SK-N-MC (cell line): ENCODE results near the gene CDV3.
"Not testable (repeated sequence)": the region's sequence is repeated elsewhere in the genome, so short reads cannot be mapped to it uniquely, and the experiment has no call there.

Source experiments
- DNase-seq: peaks from one replicate; pipeline ENCODE4 v3.0.0-alpha.2; 2011; ENCODE audit warnings: low read depth, low spot score
- H3K27ac ChIP-seq: fragments of 200-600 bp; sonication (generic); 2 replicates; pipeline ENCODE4 v1.5.1; 2016; ENCODE audit warnings: mixed run types
- H3K36me3 ChIP-seq: fragments of 200-600 bp; sonication (generic); 2 replicates; pipeline ENCODE4 v1.6.1; 2017; ENCODE audit warnings: antibody characterized with exemption, low read length, mixed read lengths; ENCODE audit not compliant: insufficient read depth
- H3K4me3 ChIP-seq: fragments of 200-600 bp; sonication (generic); 2 replicates; pipeline ENCODE4 v1.5.1; 2016
- H3K9ac ChIP-seq: fragments of 200-600 bp; sonication (generic); 2 replicates; pipeline ENCODE4 v1.8.0; 2017; ENCODE audit warnings: mixed run types, mixed read lengths; ENCODE audit not compliant: insufficient read length
- H3K9me3 ChIP-seq: fragments of 200-600 bp; sonication (generic); 2 replicates; pipeline ENCODE4 v1.6.1; 2017; ENCODE audit warnings: low read depth, mild to moderate bottlenecking, antibody characterized with exemption, low read length, moderate library complexity, mixed read lengths
- EZH2 ChIP-seq: fragments of 200-600 bp; sonication (generic); IDR thresholded peaks from one replicate; pipeline ENCODE4 v1.6.1; 2017; ENCODE audit warnings: antibody characterized with exemption
- FOXP2 ChIP-seq: optimal IDR thresholded peaks from 2 replicates; pipeline ENCODE3; 2011; ENCODE audit warnings: mild to moderate bottlenecking, moderate library complexity; ENCODE audit not compliant: insufficient read depth; ENCODE audit errors: extremely low read length, control extremely low read depth
- POLR2AphosphoS5 ChIP-seq: IDR thresholded peaks from 2 replicates; pipeline ENCODE4 v1.6.1; 2012; ENCODE audit warnings: mild to moderate bottlenecking, low read depth, low read length, borderline replicate concordance

Gene CDV3, protein sequence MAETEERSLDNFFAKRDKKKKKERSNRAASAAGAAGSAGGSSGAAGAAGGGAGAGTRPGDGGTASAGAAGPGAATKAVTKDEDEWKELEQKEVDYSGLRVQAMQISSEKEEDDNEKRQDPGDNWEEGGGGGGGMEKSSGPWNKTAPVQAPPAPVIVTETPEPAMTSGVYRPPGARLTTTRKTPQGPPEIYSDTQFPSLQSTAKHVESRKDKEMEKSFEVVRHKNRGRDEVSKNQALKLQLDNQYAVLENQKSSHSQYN

DNA sequence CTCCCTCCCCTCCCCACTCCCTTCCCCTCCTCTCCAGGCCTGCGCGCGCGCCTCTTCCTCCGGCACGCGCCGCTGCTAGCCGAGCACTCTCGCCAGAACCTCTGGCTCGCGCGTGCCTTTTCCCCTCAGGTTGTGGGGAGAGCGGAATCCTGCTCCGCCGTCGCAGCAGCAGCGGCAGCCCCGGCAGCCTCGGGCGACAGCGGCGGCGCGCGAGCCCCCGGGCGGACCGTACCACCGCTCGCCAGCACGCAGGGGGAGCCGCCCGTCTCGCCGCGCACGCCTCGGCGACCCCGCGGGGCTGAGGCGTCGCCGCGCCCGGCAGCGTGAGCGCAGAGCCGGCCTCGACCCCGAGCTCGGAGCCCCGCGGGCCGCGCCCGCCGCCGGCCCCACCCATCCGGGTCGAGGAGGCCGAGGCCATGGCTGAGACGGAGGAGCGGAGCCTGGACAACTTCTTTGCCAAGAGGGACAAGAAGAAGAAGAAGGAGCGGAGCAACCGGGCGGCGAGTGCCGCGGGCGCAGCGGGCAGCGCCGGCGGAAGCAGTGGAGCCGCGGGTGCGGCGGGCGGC is at the start of gene CDV3:
Gene CDV3, plus strand, starts transcription at position 58 of the 566 bp plus-strand sequence. Its CDS starts 359 bp downstream, at position 417.
- peak; percentile 85 for TF ChIP-seq POLR2AphosphoS5
- TF ChIP-seq FOXP2: no peak
- Histone ChIP-seq H3K27ac (peak within 1 kb of the TSS; percentile 81), H3K36me3 (peaks cover 41% of the 10 kb centered on the region), H3K4me3 (peak within 1 kb of the TSS; percentile 90), H3K9ac (peak within 1 kb of the TSS; percentile 93), H3K9me3 (no peaks in the 10 kb centered on the region)
- DNase-seq: no peak

- not testable (repeated sequence) for DNase-seq, H3K9me3 ChIP-seq, H3K4me3 ChIP-seq, H3K27ac ChIP-seq, H3K36me3 ChIP-seq, H3K9ac ChIP-seq
Measured at GRCh38 chr3:133523758-133524157, 49.7 kb upstream of the CDV3 start.

DNA sequence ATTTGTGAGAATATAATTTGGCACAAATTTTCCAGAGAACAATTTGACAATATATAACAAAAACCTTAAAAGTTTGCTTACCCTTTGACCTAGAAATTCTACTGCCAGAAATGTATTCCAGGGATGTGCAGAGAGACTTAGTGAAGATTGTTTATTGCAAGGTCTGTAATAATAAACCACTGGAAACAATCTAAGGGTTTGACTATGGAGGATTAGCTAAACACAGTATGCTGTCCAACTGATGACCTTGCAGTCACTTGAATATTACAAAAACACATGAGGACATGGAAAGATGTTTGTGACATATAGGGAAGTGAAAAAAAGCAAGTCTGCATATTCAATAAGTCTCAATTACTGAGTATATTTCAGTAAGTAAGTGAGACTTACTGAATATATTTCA is 48.1 kb upstream of the CDV3 start:
- Histone ChIP-seq H3K9me3 (no peaks in the 10 kb centered on the region), H3K4me3 (no peak overlapping the region), H3K36me3 (no peaks in the 10 kb centered on the region), H3K9ac (no peak overlapping the region), H3K27ac (no peak overlapping the region)
- no peak for TF ChIP-seq EZH2
- DNase-seq: no peak

GRCh38 chr3:133527081-133527715 is 46.3 kb upstream of the CDV3 start:
- Histone ChIP-seq H3K9me3 (no peaks in the 10 kb centered on the region), H3K27ac (0 out of 2 replicates have a peak overlapping the region, but pooled peaks have one; percentile 6), H3K36me3 (no peaks in the 10 kb centered on the region), H3K9ac (peak overlapping the region; percentile 30), H3K4me3 (no peak overlapping the region)
- no peak for TF ChIP-seq POLR2AphosphoS5
- no peak for TF ChIP-seq EZH2
- TF ChIP-seq FOXP2: no peak
- no peak for DNase-seq

- H3K4me3 ChIP-seq: no peak overlapping the region
- DNase-seq: no peak
- H3K9me3 ChIP-seq: no peaks in the 10 kb centered on the region
- no peak overlapping the region for H3K9ac ChIP-seq
- TF ChIP-seq FOXP2 (no peak), EZH2 (no peak), POLR2AphosphoS5 (no peak)
- H3K27ac ChIP-seq: no peak overlapping the region
- no peaks in the 10 kb centered on the region for H3K36me3 ChIP-seq
Measured at GRCh38 chr3:133529809-133530208, 43.7 kb upstream of the CDV3 start.

DNA sequence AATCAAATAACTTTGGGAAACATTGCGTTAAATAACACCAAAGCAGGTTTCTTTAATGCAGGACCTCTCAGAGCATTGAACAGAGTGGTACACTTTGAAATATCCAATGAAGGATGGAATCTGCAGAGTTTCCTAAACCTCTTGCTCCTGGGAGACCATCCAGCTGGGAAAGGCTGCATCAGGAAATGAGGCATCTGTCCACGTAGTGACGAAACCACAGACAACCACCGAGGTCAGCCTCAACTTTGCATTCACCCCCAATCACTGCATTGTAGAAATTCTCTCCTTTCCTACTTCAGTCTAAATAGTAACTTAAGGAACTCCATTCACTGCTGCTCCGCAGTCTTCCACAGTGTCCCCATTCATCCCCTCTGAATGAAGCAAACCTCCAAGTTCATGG is 41.5 kb upstream of the CDV3 start:
- TF ChIP-seq FOXP2: no peak
- TF ChIP-seq POLR2AphosphoS5: no peak
- no peak for TF ChIP-seq EZH2
- DNase-seq: no peak
- Histone ChIP-seq H3K4me3 (no peak overlapping the region), H3K27ac (no peak overlapping the region), H3K9ac (no peak overlapping the region), H3K9me3 (no peaks in the 10 kb centered on the region), H3K36me3 (no peaks in the 10 kb centered on the region)

- Histone ChIP-seq H3K36me3 (no peaks in the 10 kb centered on the region), H3K27ac (no peak overlapping the region), H3K4me3 (no peak overlapping the region), H3K9ac (no peak overlapping the region), H3K9me3 (no peaks in the 10 kb centered on the region)
- TF ChIP-seq POLR2AphosphoS5 (no peak), FOXP2 (no peak), EZH2 (no peak)
- DNase-seq: no peak
Measured at GRCh38 chr3:133532951-133533350, 40.5 kb upstream of the CDV3 start.

- H3K27ac ChIP-seq: peak overlapping the region; percentile 25
- peak overlapping the region; percentile 47 for H3K4me3 ChIP-seq
- peak overlapping the region; percentile 34 for H3K9ac ChIP-seq
- peak; percentile 56 for DNase-seq
- no peaks in the 10 kb centered on the region for H3K36me3 ChIP-seq
- H3K9me3 ChIP-seq: no peaks in the 10 kb centered on the region
- TF ChIP-seq FOXP2: peak; percentile 90
- no peak for TF ChIP-seq EZH2
Measured at GRCh38 chr3:133535971-133536881, 37.3 kb upstream of the CDV3 start.

DNA sequence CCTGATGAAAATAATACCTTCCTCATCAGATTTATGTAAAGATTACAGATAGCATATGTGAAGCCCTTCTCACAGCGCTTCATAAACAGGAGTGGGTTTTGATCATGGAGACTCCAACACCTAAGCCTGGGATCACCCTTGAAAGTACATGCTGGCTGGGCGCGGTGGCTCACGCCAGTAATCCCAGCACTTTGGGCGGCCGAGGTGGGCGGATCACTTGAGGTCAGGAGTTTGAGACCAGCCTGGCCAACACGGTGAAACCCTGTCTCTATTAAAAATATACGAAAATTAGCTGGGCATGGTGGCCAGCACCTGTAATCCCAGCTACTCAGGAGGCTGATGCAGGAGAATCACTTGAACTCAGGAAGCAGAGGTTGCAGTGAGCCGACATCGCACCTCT is 36.4 kb upstream of the CDV3 start:
- not testable (repeated sequence) for H3K4me3 ChIP-seq, DNase-seq, H3K9me3 ChIP-seq, H3K36me3 ChIP-seq, H3K27ac ChIP-seq, H3K9ac ChIP-seq
